DMS 273 (cell line): Measurements from ENCODE around the gene SLC25A42.
"Not testable (repeated sequence)": the region's sequence is repeated elsewhere in the genome, so short reads cannot be mapped to it uniquely, and the experiment has no call there.

Experiments used
- DNase-seq: peaks from one replicate; lab custom pipeline; 2025; ENCODE audit not compliant: unreplicated experiment; lab: John Stamatoyannopoulos, UW

Gene SLC25A42

DNA sequence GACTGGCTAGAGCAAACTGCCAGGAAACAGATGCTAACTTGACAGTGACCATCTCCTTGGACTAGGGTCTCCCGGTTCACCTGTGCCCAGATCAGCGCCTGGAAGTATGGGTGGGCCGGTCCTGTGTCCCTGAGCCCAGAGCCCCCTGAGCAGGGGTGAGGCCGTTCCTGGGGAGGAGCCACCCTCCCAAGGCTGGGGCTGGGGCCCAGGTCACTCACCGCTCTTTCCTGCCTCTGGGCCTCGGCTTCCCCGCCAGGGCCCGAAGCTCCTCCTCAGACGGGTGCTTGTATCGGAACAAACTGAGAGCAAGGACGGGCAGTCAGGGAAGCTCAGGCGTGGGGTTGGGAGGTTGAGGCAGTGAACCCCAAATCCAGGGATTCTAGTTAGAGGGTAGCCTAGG, 69.1 kb downstream of the SLC25A42 start:
- DNase-seq, result no peak

DNA sequence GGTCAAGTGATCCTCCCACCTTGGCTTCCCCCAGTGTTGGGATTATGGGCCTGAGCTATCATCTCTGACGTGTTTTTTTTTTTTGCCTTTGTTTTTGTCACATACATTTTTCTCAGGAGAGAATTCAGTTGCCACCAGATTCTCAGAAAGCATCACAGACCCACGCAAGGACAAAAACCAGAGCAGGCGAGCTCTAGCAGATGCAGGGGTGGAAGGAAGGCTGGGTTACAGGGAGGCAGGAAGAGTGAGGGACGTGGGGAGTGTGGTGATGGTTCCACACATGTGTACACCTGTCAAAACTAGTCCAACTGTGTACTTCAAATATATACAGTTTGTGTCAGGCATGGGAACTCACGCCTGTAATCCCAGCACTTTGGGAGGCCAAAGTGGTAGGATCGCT, 70.2 kb downstream of the SLC25A42 start:
- no peak for DNase-seq

DNA sequence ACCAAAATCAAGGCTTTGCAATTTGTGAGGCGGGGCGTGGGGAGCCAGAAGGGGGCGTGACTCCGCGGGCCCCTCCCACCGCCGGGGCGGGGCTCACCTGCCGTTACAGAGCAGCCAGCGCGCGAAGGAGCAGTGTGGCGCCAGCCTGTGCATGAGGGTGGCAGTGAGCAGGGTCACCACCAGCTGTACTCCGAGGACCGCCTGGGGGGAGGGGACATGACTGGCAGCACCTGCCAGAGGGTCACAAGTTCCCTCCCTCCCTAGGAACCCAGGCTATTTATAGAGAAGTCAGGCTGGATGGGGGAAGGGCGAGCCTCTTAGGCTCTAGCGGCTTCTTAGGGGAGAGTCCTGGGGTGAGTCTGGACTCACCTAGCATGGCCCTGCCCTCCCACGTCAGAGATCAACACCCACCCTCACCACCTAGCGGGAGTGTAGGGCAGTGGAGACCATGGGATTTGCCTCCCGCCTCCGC, 70.9 kb downstream of the SLC25A42 start:
- DNase-seq, result no peak

DNA sequence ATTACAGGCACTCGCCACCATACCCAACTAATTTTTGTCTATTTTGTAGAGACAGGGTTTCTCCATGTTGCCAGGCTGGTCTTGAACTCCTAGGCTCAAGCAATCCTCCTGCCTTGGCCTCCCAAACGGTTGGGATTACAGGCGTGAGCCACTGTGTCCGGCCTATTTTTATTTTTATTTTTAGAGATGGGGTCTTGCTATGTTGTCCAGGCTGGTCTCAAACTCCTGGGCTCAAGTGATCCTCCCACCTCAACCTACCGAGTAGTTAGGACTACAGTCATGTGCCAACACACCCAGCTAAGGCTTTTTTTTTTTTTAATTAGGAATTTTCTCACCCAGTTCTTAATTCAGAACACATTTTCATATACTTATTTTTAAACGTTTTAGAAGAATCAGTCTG, 71.9 kb downstream of the SLC25A42 start:
- not testable (repeated sequence) for DNase-seq

DNA sequence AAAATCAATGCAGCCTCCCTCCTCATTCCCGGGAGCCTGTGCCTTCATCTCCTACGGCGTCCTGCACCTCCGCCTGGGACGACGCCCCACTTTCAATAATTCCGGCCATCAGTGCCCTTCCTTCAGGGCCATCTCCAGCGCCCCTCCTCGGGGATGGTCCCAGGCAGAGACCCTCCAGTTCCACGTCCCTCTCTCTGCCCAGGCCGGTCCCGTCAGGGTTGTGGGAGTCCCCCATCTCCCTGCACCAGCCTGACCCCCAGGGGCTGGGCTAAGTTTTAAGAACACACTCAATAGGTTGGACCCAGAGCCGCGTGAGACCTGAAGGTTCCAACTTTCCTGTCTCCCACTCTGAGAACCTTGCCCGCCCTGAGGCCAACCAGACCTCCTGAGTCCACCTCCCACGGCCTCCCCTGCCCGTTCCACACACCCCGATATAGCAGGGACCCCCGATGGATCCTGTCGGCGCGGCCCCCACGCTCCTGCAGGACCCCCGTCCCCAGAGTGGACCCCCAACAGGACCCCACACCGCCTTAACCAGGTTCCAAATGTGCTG, 73.8 kb downstream of the SLC25A42 start:
- DNase-seq, result peak; percentile 33

DNA sequence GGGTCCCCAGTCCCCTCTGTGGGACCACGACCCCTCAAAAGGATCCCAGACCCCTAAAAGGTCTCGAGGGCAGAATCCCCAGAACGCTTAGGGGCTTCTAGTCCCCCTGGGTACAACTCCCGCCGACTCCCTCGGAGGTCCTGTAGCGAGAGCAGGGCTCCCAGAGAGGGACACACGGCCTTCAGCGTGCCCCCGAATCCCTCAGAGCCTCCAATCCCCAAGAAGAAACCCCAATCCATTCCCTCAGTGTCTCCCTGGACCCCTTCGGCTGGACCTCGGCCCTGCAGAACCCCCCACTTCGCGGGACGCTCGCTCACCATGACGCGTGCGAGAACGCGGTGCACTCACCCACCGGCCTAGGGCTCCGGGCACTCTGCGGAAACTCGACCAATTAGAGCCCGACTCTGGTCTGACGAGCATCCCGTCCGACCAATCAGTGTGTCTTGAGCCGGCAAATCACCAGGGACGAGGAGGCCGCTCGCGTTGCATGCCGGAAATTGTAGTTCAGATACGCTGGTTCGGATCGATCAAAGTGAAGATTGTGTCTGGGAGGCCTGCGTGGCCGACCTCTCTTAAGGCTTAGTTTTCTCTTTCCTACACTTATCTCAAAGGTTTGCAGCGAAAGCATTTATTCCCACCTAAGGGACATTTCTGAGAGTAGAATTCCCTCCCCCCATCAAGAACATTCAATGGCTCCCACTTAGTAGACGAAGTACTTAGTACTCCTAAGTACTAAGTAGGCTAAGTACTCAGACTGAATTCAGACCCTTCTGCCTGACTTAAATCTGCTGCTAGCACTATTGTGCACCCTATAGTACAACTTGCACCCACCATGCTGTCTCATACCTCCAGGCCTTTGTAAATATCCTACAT, 74.6 kb downstream of the SLC25A42 start, which contains the start of gene TMEM161A:
TMEM161A (minus strand) TSS at position 370 of the 873 bp plus-strand sequence; CDS start at position 320, 50 bp downstream.
- DNase-seq, result peak; percentile 99

DNA sequence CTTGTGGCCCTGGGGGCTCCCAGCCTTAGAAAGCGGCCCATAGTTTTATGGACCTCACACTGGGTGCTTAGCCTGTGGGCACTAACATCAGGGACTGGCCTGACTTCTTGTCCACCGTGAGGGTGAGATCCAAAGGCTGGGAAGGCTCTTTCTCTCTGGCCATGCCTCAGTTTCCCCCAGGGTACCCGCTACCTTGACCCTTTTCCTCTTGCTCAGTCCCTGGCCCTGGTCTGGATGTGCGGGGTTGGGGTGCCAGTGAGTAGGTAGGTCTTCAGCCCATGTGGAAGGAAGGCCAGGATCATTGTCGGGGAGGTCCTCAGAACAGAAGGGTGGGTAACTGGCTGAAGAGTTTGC, 76.1 kb downstream of the SLC25A42 start:
- no peak for DNase-seq

DNA sequence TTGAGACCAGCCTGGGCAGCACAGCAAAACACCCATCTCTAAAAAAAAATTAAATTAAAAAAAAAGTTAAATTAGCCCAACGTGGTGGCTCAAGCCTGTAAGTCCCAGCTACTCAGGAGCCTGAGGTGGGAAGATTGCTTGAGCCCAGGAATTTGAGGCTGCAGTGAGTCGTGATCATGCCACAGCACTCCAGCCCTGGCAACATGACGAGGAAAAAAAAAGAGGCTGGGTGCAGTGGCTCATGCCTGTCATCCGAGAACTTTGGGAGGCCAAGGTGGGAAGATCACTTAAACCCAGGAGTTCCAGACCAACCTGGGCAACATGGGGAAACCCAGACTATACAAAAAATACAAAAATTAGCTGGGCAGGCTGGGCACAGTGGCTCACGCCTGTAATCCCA, 76.7 kb downstream of the SLC25A42 start:
- DNase-seq, result no peak

DNA sequence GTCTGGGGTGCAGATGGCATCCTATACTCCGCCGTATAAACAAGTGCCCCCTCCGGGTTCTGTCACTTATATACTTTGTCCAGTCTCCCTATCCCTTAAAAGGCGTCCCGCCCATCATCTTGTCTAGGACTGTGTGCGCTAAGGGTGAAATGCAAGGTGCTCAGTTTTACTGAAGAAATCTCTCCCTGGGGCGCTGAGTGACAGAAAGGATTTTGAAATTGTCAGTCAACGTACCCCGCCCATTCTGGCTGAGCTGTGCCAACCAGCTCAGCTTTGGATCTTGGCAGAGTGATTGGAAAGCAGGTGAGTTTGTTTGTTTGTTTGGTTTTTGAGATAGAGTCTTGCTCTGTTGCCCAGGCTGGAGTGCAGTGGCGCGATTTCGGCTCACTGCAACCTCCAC, 78.6 kb downstream of the SLC25A42 start:
- no peak for DNase-seq

DNA sequence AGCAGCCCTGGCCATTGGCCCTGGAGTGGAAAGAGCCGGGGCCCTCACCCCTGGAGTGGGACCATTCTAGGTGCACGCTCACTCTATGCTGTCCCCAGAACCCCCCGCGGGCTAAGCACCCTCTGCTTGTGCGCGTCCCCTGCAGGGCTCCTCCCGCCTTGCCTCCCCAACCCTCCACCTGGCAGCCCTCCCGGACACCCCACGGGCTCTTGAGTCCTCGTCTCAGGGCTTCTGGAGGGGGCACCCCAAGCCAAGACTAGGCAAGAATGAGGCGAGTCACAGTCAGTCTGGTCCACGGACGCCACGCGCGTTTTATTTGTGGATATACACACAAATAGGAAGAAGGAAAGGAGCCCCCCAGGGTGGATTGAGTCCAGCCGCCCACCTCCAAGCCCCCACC, 81.5 kb downstream of the SLC25A42 start:
- DNase-seq, result no peak

DNA sequence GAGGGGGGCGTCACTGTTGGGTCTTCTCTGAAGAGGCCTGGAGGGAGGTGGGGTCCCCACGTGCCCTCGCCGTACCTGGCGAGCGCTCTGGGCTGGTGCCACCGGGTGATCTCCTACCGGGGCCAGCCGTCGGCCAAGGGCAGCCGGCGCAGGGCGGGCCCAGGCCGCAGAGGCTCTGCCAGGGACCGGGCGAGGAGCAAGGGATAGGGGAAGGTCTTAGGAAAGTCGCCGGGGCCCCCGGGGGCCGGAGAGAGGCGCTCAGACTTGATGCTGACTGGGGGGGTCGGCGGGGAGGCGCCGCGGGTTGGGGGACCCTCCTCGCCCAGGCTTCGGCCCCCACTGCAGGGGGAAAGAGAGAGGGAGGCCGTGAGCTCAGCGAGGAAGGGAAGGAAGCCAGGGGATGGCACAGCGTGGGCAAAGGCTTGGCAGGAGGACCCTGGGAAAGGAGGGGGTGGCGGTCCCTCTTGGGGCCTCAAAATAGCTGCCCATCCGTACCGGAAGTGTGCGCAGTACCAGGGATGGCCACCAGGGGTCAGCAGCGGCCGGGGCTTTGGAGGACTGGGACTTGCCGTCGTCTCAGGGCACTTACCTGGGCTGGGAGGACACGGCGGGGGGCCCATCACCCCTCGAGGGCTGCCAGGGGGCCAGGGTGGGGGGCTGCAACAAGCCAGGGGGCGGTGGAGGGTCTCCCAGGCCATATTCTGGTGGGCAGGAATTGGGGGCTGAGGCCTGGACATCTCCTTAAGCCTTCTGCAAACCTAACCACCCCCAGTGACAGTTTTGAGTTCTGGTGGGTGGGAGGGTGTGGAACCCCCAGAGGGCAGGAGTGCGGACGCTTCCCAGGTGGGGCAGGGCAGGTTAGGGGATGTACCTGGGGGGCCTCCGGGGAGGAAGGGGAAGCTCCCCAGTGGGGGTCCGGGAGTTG, 82.2 kb downstream of the SLC25A42 start:
- DNase-seq, result peak; percentile 88

DNA sequence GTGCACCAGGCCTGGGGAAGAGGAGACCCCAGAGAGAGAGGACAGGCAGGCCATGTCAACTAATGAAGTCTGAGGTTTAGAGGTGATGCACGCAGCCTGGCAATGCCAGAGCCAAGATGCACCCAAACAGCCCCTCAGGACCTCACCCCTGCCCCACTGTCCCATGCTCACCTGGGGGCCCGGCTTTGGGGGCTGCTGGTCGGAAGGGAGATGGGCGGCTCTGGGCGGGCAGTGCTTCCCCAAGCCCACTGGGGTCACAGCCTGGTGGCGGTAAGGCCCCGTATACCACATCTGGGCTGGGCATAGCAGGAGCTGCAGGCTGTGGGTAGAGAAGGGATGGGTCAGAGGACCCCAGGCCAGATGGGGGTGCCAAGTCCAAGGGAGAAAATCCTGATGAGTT, 83.1 kb downstream of the SLC25A42 start:
- no peak for DNase-seq

DNA sequence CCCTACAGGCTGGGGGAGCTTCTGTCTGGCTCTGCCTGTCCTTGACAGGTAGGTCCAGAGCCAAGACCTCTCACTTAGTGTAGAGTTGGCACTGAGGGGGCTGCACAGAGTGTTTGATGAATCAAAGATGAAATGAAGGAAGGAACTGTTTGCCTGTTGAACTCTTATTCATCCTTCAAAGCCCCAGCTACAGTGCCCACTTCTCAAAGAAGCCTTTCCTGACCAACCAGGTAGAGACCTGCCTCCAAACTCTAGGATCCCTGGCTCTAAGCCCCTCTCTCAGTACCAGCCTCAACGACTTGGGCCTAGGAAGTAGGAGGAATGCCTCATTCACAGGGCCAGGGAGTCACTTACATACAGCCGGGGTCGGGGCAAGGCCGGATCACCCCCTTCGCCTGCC, 83.5 kb downstream of the SLC25A42 start:
- no peak for DNase-seq

DNA sequence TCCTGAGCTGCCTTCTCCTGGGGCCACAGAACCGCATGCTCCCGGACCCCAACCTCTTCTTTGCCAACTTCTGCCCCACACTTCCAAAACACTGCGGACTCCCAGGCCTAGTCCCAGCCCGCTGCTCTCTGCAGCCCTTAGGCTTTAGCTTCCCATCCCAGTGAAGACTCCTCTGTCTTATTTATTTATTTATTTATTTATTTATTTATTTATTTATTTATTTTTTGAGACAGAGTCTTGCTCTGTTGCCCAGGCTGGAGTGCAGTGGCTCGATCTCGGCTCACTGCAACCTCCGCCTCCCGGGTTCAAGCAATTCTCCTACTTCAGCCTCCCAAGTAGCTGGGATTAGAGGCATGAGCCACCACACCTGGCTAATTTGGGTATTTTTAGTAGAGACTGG, 84.7 kb downstream of the SLC25A42 start:
- DNase-seq, result not testable (repeated sequence)

DNA sequence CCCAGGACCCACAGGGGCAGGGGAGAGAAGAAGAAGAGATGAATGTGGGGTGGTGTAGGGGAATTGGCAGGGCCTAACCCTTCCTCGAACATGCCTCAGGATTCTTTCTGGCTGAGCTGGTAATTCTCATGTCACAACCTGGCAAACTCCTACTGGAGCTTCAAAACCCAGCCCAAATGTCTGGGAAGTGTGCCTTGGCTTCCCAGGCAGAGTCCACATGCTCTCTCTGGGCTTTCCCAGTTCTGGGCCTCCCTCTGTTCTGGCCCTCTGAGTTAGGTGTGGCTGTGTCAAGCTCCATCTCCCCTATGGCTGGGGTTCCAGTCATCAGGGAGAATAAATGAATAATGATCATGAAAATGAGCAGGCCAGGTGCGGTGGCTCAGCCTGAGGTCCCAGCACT, 85.6 kb downstream of the SLC25A42 start:
- DNase-seq, result no peak

DNA sequence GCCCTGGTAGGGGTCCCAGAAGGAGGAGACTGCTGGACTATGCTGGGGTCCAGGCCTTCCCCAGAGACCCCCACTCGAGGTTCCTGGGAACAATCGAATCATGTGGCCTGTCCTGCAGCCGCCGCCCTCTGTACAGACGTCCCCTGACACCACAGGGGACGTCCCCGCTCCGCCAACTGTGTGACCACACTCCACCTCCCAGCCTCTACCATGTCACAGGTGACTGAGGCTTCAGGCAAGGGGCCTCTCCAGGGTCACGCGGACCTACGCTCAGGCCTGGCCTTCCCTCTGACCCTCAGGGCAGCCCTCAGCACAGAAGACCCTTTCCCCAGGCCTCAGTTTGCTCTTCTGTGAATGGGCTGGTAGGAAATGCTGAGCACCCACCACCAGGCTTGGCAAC, 87.6 kb downstream of the SLC25A42 start:
- DNase-seq, result no peak

DNA sequence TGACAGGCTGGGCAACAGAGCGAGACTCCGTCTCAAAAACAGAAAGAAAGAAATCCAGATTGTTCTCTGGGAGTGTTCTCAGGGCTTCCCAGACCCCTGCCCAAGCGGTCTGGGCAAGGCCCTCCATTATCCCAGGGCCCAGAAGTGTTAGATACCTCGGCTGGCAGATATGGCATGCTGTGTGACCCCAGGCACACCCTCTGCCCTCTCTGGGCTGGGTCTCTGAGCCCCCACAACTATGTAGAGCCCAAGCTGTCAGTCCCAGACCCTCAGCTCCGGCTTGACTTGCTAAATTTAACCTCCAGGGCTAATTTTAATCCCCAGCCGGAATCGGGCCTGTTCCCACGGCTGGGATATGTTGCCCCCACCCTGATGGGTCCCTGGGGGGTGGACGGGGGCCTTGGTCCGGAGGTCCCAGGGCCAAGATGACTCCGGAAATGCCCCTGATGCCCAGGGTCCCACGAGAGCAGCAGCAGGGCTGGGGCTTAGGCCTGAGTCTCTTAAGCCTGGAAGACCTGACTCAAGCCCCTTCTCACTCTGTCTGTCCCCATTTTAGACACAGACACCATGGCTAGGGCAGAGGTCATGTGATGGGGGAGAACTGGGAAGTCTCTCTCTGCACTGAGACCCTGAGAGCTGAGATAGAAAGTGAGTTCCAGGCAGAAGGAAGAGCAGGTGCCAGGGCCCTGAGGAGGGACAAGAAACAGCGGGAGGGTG, 89.0 kb downstream of the SLC25A42 start:
- DNase-seq, result no peak

DNA sequence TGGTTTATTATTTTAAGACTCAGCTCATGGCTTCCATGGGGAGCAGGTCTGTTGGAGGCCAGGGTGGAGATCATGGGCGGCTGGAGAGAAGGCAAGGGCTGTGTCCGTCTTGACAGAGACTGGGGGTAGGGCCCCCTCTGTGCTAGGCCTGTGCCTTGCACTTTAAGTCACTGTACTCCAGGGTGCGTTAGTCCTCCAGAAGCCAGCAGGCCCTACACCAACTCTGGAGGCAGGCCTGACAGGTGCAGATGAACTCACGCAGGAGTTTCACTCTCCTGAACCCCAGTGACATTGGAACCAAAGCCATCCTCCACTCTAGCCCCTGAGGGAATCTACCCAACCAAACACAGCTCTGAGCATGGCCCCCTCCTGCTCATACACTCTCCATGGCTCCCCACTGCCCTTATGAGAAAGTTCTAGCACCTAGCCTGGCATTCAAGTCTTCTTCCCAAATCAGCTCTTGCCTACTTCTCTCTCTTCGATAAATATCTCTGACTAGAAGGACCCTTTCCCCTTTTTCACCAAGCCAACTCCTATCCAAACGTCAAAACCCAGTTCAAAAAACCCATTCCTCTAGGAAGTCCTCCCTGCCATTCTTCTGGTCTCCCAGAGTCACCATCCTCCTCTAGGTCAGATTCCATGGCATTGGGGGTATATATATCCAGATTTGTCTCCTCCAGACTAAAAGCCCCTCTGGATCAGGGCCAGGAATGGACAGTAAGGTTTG, 91.1 kb downstream of the SLC25A42 start:
- no peak for DNase-seq

DNA sequence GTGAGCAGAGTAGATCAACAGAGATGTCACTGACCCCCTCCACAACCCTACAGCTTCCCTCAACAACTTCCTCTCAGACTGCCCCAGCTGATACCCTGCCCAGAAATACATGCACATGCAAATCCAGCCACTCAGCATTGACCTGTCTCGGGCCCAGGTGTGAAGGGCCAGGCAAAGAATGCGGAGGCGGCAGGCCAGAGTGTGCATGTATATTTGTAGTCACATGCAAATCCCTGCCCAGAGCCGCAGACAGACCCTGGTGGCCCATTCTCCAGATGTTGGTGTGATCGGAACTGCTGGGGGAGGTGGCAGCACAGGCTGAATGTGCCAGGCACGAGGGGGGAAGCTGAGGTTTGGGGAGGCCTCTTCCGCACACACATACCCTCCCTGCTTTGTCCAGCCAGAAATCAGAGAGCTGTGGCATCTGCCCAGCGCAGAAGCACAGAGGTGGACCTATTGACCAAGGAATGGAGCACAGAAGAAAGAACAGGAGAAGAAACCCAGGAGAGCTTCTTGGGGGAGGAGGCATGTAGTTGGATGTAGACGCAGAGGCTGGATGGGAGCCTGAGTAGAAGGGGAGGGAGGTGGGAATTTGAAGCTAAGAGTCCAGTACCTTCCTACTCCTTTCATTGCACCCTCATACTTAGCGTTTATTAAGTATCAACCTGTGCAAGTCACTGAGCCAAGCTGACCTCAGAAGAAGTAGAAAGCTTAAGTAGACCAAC, 91.9 kb downstream of the SLC25A42 start:
- no peak for DNase-seq

DNA sequence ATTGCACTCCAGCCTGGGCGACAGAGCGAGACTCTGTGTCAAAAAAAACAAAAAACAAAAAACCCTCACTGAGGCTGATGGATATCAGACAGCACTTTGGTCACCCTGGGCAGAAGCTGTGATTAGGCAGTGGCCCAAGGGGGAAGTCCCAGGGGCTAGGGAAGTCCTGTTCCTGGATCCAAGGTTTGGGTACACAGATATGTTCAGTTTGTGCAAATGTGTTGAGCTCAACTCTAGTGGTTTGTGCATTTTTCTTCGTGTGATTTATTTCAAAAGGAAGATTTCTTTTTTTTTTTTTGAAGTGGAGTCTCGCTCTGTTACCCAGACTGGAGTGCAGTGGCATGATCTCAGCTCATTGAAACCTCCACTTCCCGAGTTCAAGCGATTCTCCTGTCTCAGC, 94.0 kb downstream of the SLC25A42 start:
- DNase-seq, result no peak
